HCT116 (cell line): ENCODE measurements around the gene THSD7B.

ENCODE experiments used
- CEBPB ChIP-seq: IDR thresholded peaks from 2 replicates; pipeline ENCODE4 v1.6.1; 2012; ENCODE audit warnings: low read depth
- CTCF ChIP-seq, 3 experiments: fragments of 200-600 bp in 1 of 3; sonication (generic) in 1 of 3; IDR thresholded peaks in 2 of 3; conservative IDR thresholded peaks in 1 of 3; 2 replicates each; pipeline ENCODE4 v1.5.1; 2012 to 2017; ENCODE audit warnings: low read depth in 2 of 3, low read length in 2 of 3, antibody characterized with exemption in 1 of 3, borderline replicate concordance in 1 of 3, control low read depth in 1 of 3, mild to moderate bottlenecking in 1 of 3, mixed read lengths in 1 of 3, mixed run types in 1 of 3, moderate library complexity in 1 of 3; ENCODE audit not compliant: insufficient read depth in 1 of 3
- EGR1 ChIP-seq: IDR thresholded peaks from 2 replicates; pipeline ENCODE4 v1.6.1; 2012; ENCODE audit warnings: low read depth
- EZH2 ChIP-seq: fragments of 200-600 bp; sonication (generic); IDR thresholded peaks from 2 replicates; pipeline ENCODE4 v1.6.1; 2017; ENCODE audit warnings: antibody characterized with exemption, mixed run types
- EZH2phosphoT487 ChIP-seq: fragments of 200-600 bp; IDR thresholded peaks from 2 replicates; pipeline ENCODE4 v1.6.1; 2018; ENCODE audit warnings: antibody characterized with exemption, borderline replicate concordance
- MAX ChIP-seq: IDR thresholded peaks from 2 replicates; pipeline ENCODE4 v1.6.1; 2012
- POLR2A ChIP-seq: IDR thresholded peaks from 2 replicates; pipeline ENCODE4 v1.7.0; 2011; ENCODE audit warnings: borderline replicate concordance; ENCODE audit not compliant: insufficient read depth, insufficient read length; ENCODE audit errors: extremely low read depth
- POLR2AphosphoS5 ChIP-seq: IDR thresholded peaks from 2 replicates; pipeline ENCODE4 v1.6.1; 2011; ENCODE audit warnings: mild to moderate bottlenecking, low read depth, low read length, moderate library complexity
- REST ChIP-seq: IDR thresholded peaks from 2 replicates; pipeline ENCODE4 v1.6.1; 2012; ENCODE audit warnings: low read depth
- SIN3A ChIP-seq: IDR thresholded peaks from 2 replicates; pipeline ENCODE4 v1.6.1; 2012; ENCODE audit warnings: low read depth
- SP1 ChIP-seq: IDR thresholded peaks from 2 replicates; pipeline ENCODE4 v1.6.1; 2012; ENCODE audit warnings: low read depth
- SRF ChIP-seq: IDR thresholded peaks from 2 replicates; pipeline ENCODE4 v1.6.1; 2012; ENCODE audit warnings: low read depth
- YY1 ChIP-seq: IDR thresholded peaks from 2 replicates; pipeline ENCODE4 v1.6.1; 2011; ENCODE audit warnings: low read length, low read depth, moderate library complexity, mild to moderate bottlenecking; ENCODE audit not compliant: insufficient replicate concordance; ENCODE audit errors: extremely low read depth
- ZNF274 ChIP-seq: fragments of 200-500 bp; sonication (Bioruptor generic); IDR thresholded peaks from 2 replicates; pipeline ENCODE4 v1.6.1; 2014; ENCODE audit warnings: mild to moderate bottlenecking, low read depth, low read length, inconsistent platforms

GRCh38 chr2:137138263-137138662 is 372.9 kb downstream of the THSD7B start:
- TF ChIP-seq CTCF (IDR thresholded peaks at IDR 0.05 in 2 of 3, conservative IDR thresholded peaks at IDR 0.05 in 1 of 3; ENCODE audit: borderline replicate concordance in 1 of 3, insufficient read depth in 1 of 3, low read depth in 2 of 3, low read length in 2 of 3) (no peak), POLR2A (no peak), ZNF274 (no peak), EZH2phosphoT487 (no peak), YY1 (no peak), SRF (no peak), REST (no peak), EZH2 (no peak), SIN3A (no peak), CEBPB (no peak), SP1 (no peak), MAX (no peak), POLR2AphosphoS5 (no peak), EGR1 (no peak)
